CD4-positive, alpha-beta memory T cell (primary cell): ENCODE results near the gene PCP4L1. TPM values are rescaled to one million over a fixed set of nuclear protein-coding genes. Genes with fewer than 3 reads are reported as not detected.
"Not testable (repeated sequence)": the region's sequence is repeated elsewhere in the genome, so short reads cannot be mapped to it uniquely, and the experiment has no call there.

Experiments used
- CTCF ChIA-PET: fragments of 350-600 bp; sonication (Branson Sonifier 250); formaldehyde crosslinking; loops from one replicate; lab custom pipeline; 2021; ENCODE audit warnings: inconsistent platforms; ENCODE audit not compliant: partially characterized antibody; lab: Charles Lee
- POLR2A ChIA-PET: fragments of 350-600 bp; sonication (Branson Sonifier 250); formaldehyde crosslinking; loops from one replicate; lab custom pipeline; 2021; ENCODE audit not compliant: partially characterized antibody; lab: Charles Lee
- DNase-seq, 5 donors: peaks; one replicate each; pipeline versions ENCODE4 v3.0.0 to v3.0.0-alpha.2; 2020 to 2022; ENCODE audit warnings: mixed read lengths in 1 of 5
- H3K27ac ChIP-seq: one replicate; pipeline ENCODE4 v1.7.0; 2013; ENCODE audit warnings: low read depth, low read length
- H3K27me3 ChIP-seq: 2 replicates; pipeline ENCODE4 v1.7.0; 2013; ENCODE audit warnings: mild to moderate bottlenecking, low read length, moderate library complexity; ENCODE audit not compliant: insufficient read depth
- H3K36me3 ChIP-seq: 2 replicates; pipeline ENCODE4 v1.7.0; 2013; ENCODE audit warnings: mild to moderate bottlenecking, low read length, moderate library complexity; ENCODE audit not compliant: insufficient read depth
- H3K4me1 ChIP-seq: 2 replicates; pipeline ENCODE4 v1.7.0; 2013; ENCODE audit warnings: mild to moderate bottlenecking, low read length, moderate library complexity; ENCODE audit not compliant: insufficient read depth
- H3K4me3 ChIP-seq, 2 donors: one replicate each; pipeline ENCODE4 v1.7.0; 2013; ENCODE audit warnings: low read length in 2 of 2, mild to moderate bottlenecking in 1 of 2
- H3K9me3 ChIP-seq, 2 donors: one replicate each; pipeline ENCODE4 v1.7.0; 2013; ENCODE audit warnings: low read length in 2 of 2, control low read depth in 1 of 2; ENCODE audit not compliant: control insufficient read depth in 1 of 2
- H3K27ac Mint-ChIP-seq, 7 donors: one replicate each; pipeline ENCODE4 v1.8.0; 2020 to 2021; ENCODE audit warnings: mixed read lengths in 7 of 7, mild to moderate bottlenecking in 6 of 7, inconsistent platforms in 3 of 7, moderate library complexity in 3 of 7
- H3K27me3 Mint-ChIP-seq, 2 donors: one replicate each; pipeline ENCODE4 v1.8.0; 2020 to 2021; ENCODE audit warnings: mixed read lengths in 2 of 2
- H3K36me3 Mint-ChIP-seq, 2 donors: one replicate each; pipeline ENCODE4 v1.8.0; 2020 to 2021; ENCODE audit warnings: mixed read lengths in 2 of 2, inconsistent platforms in 1 of 2, mild to moderate bottlenecking in 1 of 2
- H3K4me1 Mint-ChIP-seq, 4 donors: one replicate each; pipeline ENCODE4 v1.8.0; 2020 to 2021; ENCODE audit warnings: mixed read lengths in 4 of 4, mild to moderate bottlenecking in 1 of 4
- H3K4me3 Mint-ChIP-seq, 8 donors: one replicate each; pipeline ENCODE4 v1.8.0; 2020 to 2021; ENCODE audit warnings: mixed read lengths in 8 of 8, mild to moderate bottlenecking in 7 of 8, moderate library complexity in 6 of 8, inconsistent platforms in 3 of 8
- H3K9me3 Mint-ChIP-seq, 8 donors: one replicate each; pipeline ENCODE4 v1.8.0; 2020 to 2021; ENCODE audit warnings: mixed read lengths in 8 of 8, mild to moderate bottlenecking in 5 of 8, inconsistent platforms in 3 of 8, moderate library complexity in 1 of 8
- intact Hi-C: fragments of 100-400 bp; cut with micrococcal nuclease; formaldehyde crosslinking; loops from one replicate; pipeline ENCODE4 v1.15.1; 2023
- polyA plus RNA-seq, 2 donors: library from polyadenylated mRNA; unstranded; fragments of 300-500 nt; fragmentation: Illumina TruSeq; gene quantifications; one replicate each; pipeline ENCODE4 v1.2.3, GENCODE V29; 2021
- total RNA-seq, 2 experiments: library from RNA; stranded (reverse); gene quantifications; one replicate each; pipeline ENCODE4 v1.2.3, GENCODE V29; 2021

The PCP4L1 gene
- total and polyA plus RNA-seq, 4 experiments from 2014 or later: not detected

DNA sequence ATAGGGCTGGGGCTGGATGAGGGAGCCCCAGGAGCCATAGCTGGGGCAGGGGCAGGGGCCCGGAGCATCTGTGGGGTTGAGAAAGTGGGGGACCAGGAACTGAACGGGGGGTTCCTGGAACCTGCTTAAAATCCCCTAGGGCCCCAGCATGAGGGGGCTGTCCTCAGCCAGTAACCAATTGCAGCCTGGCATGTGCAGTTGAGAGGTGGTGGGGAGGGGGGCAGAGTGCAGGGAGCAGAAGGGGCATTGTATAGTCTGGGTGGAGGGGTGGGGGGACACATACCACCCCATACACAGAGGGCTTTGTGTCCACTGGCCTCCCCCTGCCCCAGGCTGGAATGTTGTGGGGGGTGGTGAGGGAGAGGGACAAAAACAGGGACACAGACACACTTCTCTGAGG lies 51.3 kb downstream of the PCP4L1 start, which contains the start of gene MPZ:
MPZ (minus strand) TSS at position 101 of the 400 bp plus-strand sequence; CDS start at position 38, 63 bp downstream.
- H3K4me1 Mint-ChIP-seq: peaks cover 18 to 40% (median 28%) of the 10 kb centered on the region in 4 donors
- H3K9me3 ChIP-seq: no peaks in the 10 kb centered on the region
- H3K4me1 ChIP-seq: peaks cover 21% of the 10 kb centered on the region
- H3K27ac Mint-ChIP-seq: peak within 1 kb of the TSS in 3 of 7 donors; percentile 3 to 63 (median 5)
- H3K27me3 ChIP-seq: no peaks in the 10 kb centered on the region
- no peak for DNase-seq
- no peak within 1 kb of the TSS for H3K4me3 ChIP-seq
- peaks cover 0 to 11% of the 10 kb centered on the region in 2 donors for H3K36me3 Mint-ChIP-seq
- H3K27me3 Mint-ChIP-seq: no peaks in the 10 kb centered on the region
- ChIA-PET POLR2A (no interaction called here), CTCF (no interaction called here)
- no peaks in the 10 kb centered on the region for H3K9me3 Mint-ChIP-seq
- peak within 1 kb of the TSS in 1 of 8 donors; percentile 1 for H3K4me3 Mint-ChIP-seq
- H3K27ac ChIP-seq: no peak within 1 kb of the TSS
- H3K36me3 ChIP-seq: no peaks in the 10 kb centered on the region
- intact Hi-C loops: no loop called here

- no peaks in the 10 kb centered on the region for H3K27me3 Mint-ChIP-seq
- H3K36me3 Mint-ChIP-seq: peaks cover 0 to 8% of the 10 kb centered on the region in 2 donors
- no peak for DNase-seq
- H3K4me3 ChIP-seq: no peak overlapping the region
- ChIA-PET POLR2A (interaction anchor here (0.6 kb wide), 1 partner anchor 109 kb away, joined by 4 read pairs; the partner anchor contains the start of gene NDUFS2), CTCF (interaction anchor here (4.4 kb wide), 1 partner anchor 86 kb away, joined by 15 read pairs; the partner anchor contains the start of gene TOMM40L)
- H3K4me1 Mint-ChIP-seq: peaks cover 14 to 41% (median 23%) of the 10 kb centered on the region in 4 donors
- no peaks in the 10 kb centered on the region for H3K27me3 ChIP-seq
- no peaks in the 10 kb centered on the region for H3K36me3 ChIP-seq
- intact Hi-C loops: no loop called here
- H3K27ac Mint-ChIP-seq: peak overlapping the region in 1 of 7 donors; percentile 8
- no peak overlapping the region for H3K27ac ChIP-seq
- H3K9me3 ChIP-seq: no peaks in the 10 kb centered on the region
- H3K4me3 Mint-ChIP-seq: peak overlapping the region in 1 of 8 donors; percentile 13
- no peaks in the 10 kb centered on the region for H3K9me3 Mint-ChIP-seq
- peaks cover 18% of the 10 kb centered on the region for H3K4me1 ChIP-seq
These were observed 53.1 kb downstream of the PCP4L1 start for GRCh38 chr1:161311595-161312181.

GRCh38 chr1:161313554-161314200 lies 55.1 kb downstream of the PCP4L1 start:
- Mint-ChIP-seq H3K27me3 (no peaks in the 10 kb centered on the region), H3K4me3 (peak overlapping the region; percentile 95 to 99 (median 98)), H3K36me3 (peaks cover 0 to 12% of the 10 kb centered on the region in 2 donors), H3K9me3 (no peaks in the 10 kb centered on the region), H3K4me1 (peaks cover 15 to 38% (median 22%) of the 10 kb centered on the region in 4 donors), H3K27ac (peak overlapping the region; percentile 97 to 100 (median 99))
- peak overlapping the region; percentile 98 for H3K27ac ChIP-seq
- intact Hi-C loops: loop anchor here (1.0 to 2.0 kb wide), 2 partner anchors 7 to 87 kb away; partner anchors contain the start of gene TOMM40L
- peak overlapping the region; percentile 91 to 94 for H3K4me3 ChIP-seq
- no peaks in the 10 kb centered on the region for H3K27me3 ChIP-seq
- ChIA-PET CTCF (interaction anchor here (0.8 to 4.4 kb wide), 13 partner anchors 8 to 148 kb away, joined by 3 to 15 read pairs (median 5); partner anchors contain the start of genes PPOX and TOMM40L), POLR2A (interaction anchor here (0.6 to 3.1 kb wide), 19 partner anchors 10 to 412 kb away, joined by 3 to 61 read pairs (median 4); partner anchors contain the start of genes B4GALT3, NDUFS2, TOMM40L and UFC1)
- DNase-seq: no peak
- H3K36me3 ChIP-seq: no peaks in the 10 kb centered on the region
- H3K4me1 ChIP-seq: peaks cover 16% of the 10 kb centered on the region
- no peaks in the 10 kb centered on the region for H3K9me3 ChIP-seq

- intact Hi-C loops: loop anchor here (1.0 to 2.0 kb wide), 2 partner anchors 8 to 88 kb away; partner anchors contain the start of gene TOMM40L
These were observed 55.8 kb downstream of the PCP4L1 start, which contains the start of gene SDHC for GRCh38 chr1:161314201-161314981. Gene SDHC, plus strand, starts transcription at chr1:161314381. Its CDS starts 25 bp downstream, at chr1:161314406.

DNA sequence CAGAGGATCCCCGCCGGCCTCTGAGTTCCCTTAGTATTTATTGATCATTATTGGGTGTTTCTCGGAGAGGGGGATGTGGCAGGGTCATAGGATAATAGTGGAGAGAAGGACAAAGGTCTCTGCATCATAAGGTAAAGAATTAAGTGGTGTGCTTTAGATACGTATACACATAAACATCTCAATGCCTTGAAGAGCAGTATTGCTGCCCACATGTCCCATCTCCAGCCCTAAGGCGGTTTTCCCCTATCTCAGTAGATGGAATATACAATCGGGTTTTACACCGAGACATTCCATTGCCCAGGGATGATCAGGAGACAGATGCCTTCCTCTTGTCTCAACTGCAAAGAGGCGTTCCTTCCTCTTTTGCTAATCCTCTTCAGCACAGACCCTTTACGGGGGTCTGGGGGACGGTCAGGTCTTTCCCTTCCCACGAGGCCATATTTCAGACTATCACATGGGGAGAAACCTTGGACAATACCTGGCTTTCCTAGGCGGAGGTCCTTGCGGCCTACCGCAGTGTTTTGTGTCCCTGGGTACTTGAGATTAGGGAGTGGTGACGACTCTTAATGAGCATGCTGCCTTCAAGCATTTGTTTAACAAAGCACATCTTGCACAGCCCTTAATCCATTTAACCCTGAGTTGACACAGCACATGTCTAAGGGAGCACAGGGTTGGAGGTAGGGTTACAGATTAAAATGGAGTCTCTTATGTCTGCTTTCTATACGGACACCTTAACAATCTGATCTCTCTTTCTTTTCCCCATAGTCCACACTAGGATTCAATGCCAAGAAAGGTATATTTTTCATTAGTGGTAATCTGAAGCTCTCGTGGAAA lies 57.5 kb downstream of the PCP4L1 start:
- ChIA-PET CTCF (interaction anchor here (2.4 kb wide), 1 partner anchor 10 kb away, joined by 9 read pairs; no protein-coding TSS in a partner anchor), POLR2A (interaction anchor here (3.1 kb wide), 1 partner anchor 12 kb away, joined by 61 read pairs; no protein-coding TSS in a partner anchor)
- peak overlapping the region in 7 of 8 donors; percentile 49 to 98 (median 97) for H3K4me3 Mint-ChIP-seq
- H3K9me3 ChIP-seq, H3K36me3 ChIP-seq, H3K27me3 Mint-ChIP-seq, H3K9me3 Mint-ChIP-seq, H3K27me3 ChIP-seq, H3K27ac ChIP-seq, DNase-seq, H3K4me3 ChIP-seq: not testable (repeated sequence)
- H3K36me3 Mint-ChIP-seq: peaks cover 0 to 16% of the 10 kb centered on the region in 2 donors
- H3K4me1 ChIP-seq: peaks cover 16% of the 10 kb centered on the region
- H3K27ac Mint-ChIP-seq: peak overlapping the region; percentile 70 to 100 (median 99)
- H3K4me1 Mint-ChIP-seq: peaks cover 18 to 38% (median 24%) of the 10 kb centered on the region in 4 donors
- intact Hi-C loops: loop anchor here (2.0 kb wide), 1 partner anchor 89 kb away; the partner anchor contains the start of gene TOMM40L

More at GRCh38 chr1:161314201-161314981, 55.8 kb downstream of the PCP4L1 start, which contains the start of gene SDHC:
- H3K4me3 ChIP-seq: peak within 1 kb of the TSS; percentile 91 to 94
- peak; percentile 91 to 94 (median 92) for DNase-seq
- no peaks in the 10 kb centered on the region for H3K9me3 ChIP-seq
- peaks cover 0 to 12% of the 10 kb centered on the region in 2 donors for H3K36me3 Mint-ChIP-seq
- ChIA-PET POLR2A (interaction anchor here (1.0 to 3.1 kb wide), 17 partner anchors 10 to 268 kb away, joined by 3 to 61 read pairs (median 4); partner anchors contain the start of genes B4GALT3, NDUFS2, TOMM40L and UFC1), CTCF (interaction anchor here (0.8 to 4.4 kb wide), 13 partner anchors 8 to 149 kb away, joined by 3 to 15 read pairs (median 5); partner anchors contain the start of genes PPOX and TOMM40L)
- H3K27me3 Mint-ChIP-seq: no peaks in the 10 kb centered on the region
- H3K27ac ChIP-seq: peak within 1 kb of the TSS; percentile 98
- H3K36me3 ChIP-seq: no peaks in the 10 kb centered on the region
- peaks cover 16% of the 10 kb centered on the region for H3K4me1 ChIP-seq
- no peaks in the 10 kb centered on the region for H3K9me3 Mint-ChIP-seq
- peak within 1 kb of the TSS; percentile 95 to 99 (median 98) for H3K4me3 Mint-ChIP-seq
- peaks cover 15 to 38% (median 22%) of the 10 kb centered on the region in 4 donors for H3K4me1 Mint-ChIP-seq
- H3K27ac Mint-ChIP-seq: peak within 1 kb of the TSS; percentile 97 to 100 (median 99)
- H3K27me3 ChIP-seq: no peaks in the 10 kb centered on the region

DNA sequence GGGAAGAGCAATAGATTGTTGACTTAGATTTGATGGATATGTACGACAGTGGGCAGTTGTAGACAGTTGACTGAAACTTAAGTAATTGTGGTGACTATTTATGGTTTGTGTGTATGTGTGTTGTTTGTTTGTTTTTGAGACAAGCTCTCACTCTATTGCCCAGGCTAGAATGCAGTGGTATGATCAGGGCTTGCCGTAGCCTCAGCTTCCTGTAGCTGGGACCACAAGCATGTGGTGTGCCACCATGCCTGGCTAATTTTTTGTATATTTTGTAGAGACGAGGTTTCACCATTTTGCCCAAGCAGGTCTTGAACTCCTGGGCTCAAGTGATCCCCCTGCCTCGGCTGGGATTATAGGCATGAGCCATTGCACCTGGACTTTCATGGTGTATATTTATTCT lies 65.5 kb downstream of the PCP4L1 start:
- ChIA-PET CTCF (interaction anchor here (0.9 kb wide), 1 partner anchor 58 kb away, joined by 5 read pairs; no protein-coding TSS in a partner anchor), POLR2A (no interaction called here)
- Histone ChIP-seq H3K9me3 (no peaks in the 10 kb centered on the region), H3K36me3 (peaks cover 7% of the 10 kb centered on the region), H3K27ac (no peak overlapping the region), H3K27me3 (no peaks in the 10 kb centered on the region), H3K4me3 (no peak overlapping the region), H3K4me1 (no peaks in the 10 kb centered on the region)
- intact Hi-C loops: no loop called here
- Mint-ChIP-seq H3K4me1 (peaks cover 0 to 12% (median 10%) of the 10 kb centered on the region in 4 donors), H3K27ac (peak overlapping the region in 2 of 7 donors; percentile 29 to 72), H3K36me3 (peaks cover 16 to 35% of the 10 kb centered on the region in 2 donors), H3K4me3 (peak overlapping the region in 1 of 8 donors; percentile 11), H3K9me3 (no peaks in the 10 kb centered on the region), H3K27me3 (no peaks in the 10 kb centered on the region)
- DNase-seq: peak in 1 of 5 donors; percentile 16
